GM12874 (cell line): ENCODE results near the gene JADE1.

ENCODE experiments used
- CTCF ChIP-seq: IDR thresholded peaks from 2 replicates; pipeline ENCODE4 v1.5.1; 2011; ENCODE audit warnings: low read depth, mild to moderate bottlenecking, control low read depth, low read length, moderate library complexity; ENCODE audit not compliant: insufficient read depth

Gene JADE1

GRCh38 chr4:128868758-128869157 lies 59.3 kb downstream of the JADE1 start:
- no peak for TF ChIP-seq CTCF

GRCh38 chr4:128869776-128870509 lies 60.4 kb downstream of the JADE1 start:
- TF ChIP-seq CTCF: no peak

- no peak for TF ChIP-seq CTCF
These were observed 62.4 kb downstream of the JADE1 start for GRCh38 chr4:128871948-128872347.

DNA sequence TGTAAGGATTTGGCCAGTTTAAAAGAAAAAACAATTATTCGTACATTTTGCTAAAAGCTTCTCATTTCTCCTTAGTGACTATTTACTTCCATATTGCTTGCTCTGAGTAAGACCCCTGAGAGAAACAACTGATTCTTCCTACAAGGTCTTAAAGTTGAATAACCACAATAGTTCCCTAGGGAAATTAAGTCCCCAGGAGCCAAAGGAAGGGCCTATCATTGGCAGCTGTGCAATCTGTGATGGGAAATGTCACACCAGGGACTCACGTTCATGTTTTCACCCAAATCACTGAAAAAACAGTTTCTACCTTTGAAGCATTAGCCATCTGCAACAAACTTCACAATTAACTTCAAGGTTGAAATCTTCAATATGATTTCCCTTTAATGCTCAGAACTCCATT lies 66.7 kb downstream of the JADE1 start:
- TF ChIP-seq CTCF: no peak

- no peak for TF ChIP-seq CTCF
These were observed 68.4 kb downstream of the JADE1 start for GRCh38 chr4:128877934-128878333.

DNA sequence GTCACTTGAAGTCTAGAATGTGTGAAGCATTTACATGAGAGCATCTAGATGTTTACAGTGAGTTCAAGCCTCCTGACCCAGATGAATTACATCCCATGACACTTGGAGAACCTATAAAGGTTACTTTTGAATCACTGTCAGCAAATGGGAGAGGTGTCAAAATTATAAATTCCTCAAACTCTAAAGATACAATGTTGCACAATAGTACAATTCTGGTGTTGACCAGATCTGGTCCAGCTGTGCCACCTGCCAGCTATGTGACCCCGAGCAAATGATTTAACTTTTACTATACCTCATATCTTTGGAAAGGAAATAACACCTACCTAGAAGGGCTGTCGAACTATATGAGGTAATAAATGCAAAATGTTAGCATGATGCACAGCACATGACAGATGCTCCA lies 69.8 kb downstream of the JADE1 start:
- TF ChIP-seq CTCF: no peak

DNA sequence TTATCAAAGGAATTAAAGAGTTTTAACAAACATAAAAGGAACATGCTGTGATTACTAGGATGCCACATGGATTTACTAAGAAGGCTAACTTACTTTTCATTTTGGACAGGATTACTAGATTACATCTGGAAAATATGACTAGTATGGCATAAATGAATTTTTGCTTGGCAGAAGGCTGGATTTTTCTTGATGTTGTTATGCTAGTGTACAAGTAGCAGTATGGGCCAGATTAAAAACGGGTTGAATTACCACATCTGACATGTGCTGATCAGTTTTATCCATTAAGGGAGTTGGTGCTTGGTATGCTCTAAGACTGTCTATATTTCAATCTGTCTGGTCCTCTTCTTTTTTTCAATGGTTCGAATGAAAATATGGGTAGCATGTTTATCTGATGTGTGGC lies 70.5 kb downstream of the JADE1 start:
- TF ChIP-seq CTCF: no peak
